AG09309 (cell line): ENCODE data around the gene NMNAT2.
"Not testable (repeated sequence)": the region's sequence is repeated elsewhere in the genome, so short reads cannot be mapped to it uniquely, and the experiment has no call there.

Source experiments
- DNase-seq: peaks from one replicate; pipeline ENCODE4 v3.0.0-alpha.2; 2010; ENCODE audit warnings: low read depth
- H3K4me3 ChIP-seq: 2 replicates; pipeline ENCODE4 v1.5.1; 2011; ENCODE audit warnings: mild to moderate bottlenecking, low read depth, low read length, moderate library complexity; ENCODE audit not compliant: control insufficient read depth
- CTCF ChIP-seq: IDR thresholded peaks from 2 replicates; pipeline ENCODE4 v1.5.1; 2011; ENCODE audit warnings: mild to moderate bottlenecking, low read depth, low read length, inconsistent platforms; ENCODE audit not compliant: insufficient read depth, control insufficient read depth; ENCODE audit errors: missing control alignments

NMNAT2 gene

GRCh38 chr1:183411091-183411490 is 7.1 kb downstream of the NMNAT2 start:
- no peak overlapping the region for H3K4me3 ChIP-seq
- DNase-seq = no peak
- no peak for TF ChIP-seq CTCF

- no peak for TF ChIP-seq CTCF
Measured at GRCh38 chr1:183407961-183408360, 10.2 kb downstream of the NMNAT2 start.

GRCh38 chr1:183407474-183407873 is 10.7 kb downstream of the NMNAT2 start:
- TF ChIP-seq CTCF = no peak
- H3K4me3 ChIP-seq = no peak overlapping the region
- no peak for DNase-seq

More at GRCh38 chr1:183407961-183408360, 10.2 kb downstream of the NMNAT2 start:
- H3K4me3 ChIP-seq = no peak overlapping the region
- no peak for DNase-seq

GRCh38 chr1:183404476-183404875 is 13.7 kb downstream of the NMNAT2 start:
- no peak for DNase-seq
- no peak overlapping the region for H3K4me3 ChIP-seq
- TF ChIP-seq CTCF = no peak

- H3K4me3 ChIP-seq = no peak overlapping the region
- no peak for DNase-seq
- no peak for TF ChIP-seq CTCF
Measured at GRCh38 chr1:183403498-183403897, 14.7 kb downstream of the NMNAT2 start.

- not testable (repeated sequence) for H3K4me3 ChIP-seq, DNase-seq
Measured at GRCh38 chr1:183401565-183401964, 16.6 kb downstream of the NMNAT2 start.

GRCh38 chr1:183394435-183394834 is 23.7 kb downstream of the NMNAT2 start:
- TF ChIP-seq CTCF = no peak
- H3K4me3 ChIP-seq = no peak overlapping the region

More at GRCh38 chr1:183394435-183394834, 23.7 kb downstream of the NMNAT2 start:
- DNase-seq = no peak
